CD4-positive, alpha-beta memory T cell (primary cell): ENCODE results near the gene PPFIA4. TPM values are rescaled to one million over a fixed set of nuclear protein-coding genes. Genes with fewer than 3 reads are reported as not detected.
A peak's percentile ranks its signal among the peaks of the same experiment; 100 is the strongest.

Experiments used
- CTCF ChIA-PET: fragments of 350-600 bp; sonication (Branson Sonifier 250); formaldehyde crosslinking; loops from one replicate; lab custom pipeline; 2021; ENCODE audit warnings: inconsistent platforms; ENCODE audit not compliant: partially characterized antibody; lab: Charles Lee
- POLR2A ChIA-PET: fragments of 350-600 bp; sonication (Branson Sonifier 250); formaldehyde crosslinking; loops from one replicate; lab custom pipeline; 2021; ENCODE audit not compliant: partially characterized antibody; lab: Charles Lee
- DNase-seq, 5 donors: peaks; one replicate each; pipeline versions ENCODE4 v3.0.0 to v3.0.0-alpha.2; 2020 to 2022; ENCODE audit warnings: mixed read lengths in 1 of 5
- H3K27ac ChIP-seq: one replicate; pipeline ENCODE4 v1.7.0; 2013; ENCODE audit warnings: low read depth, low read length
- H3K27me3 ChIP-seq: 2 replicates; pipeline ENCODE4 v1.7.0; 2013; ENCODE audit warnings: mild to moderate bottlenecking, low read length, moderate library complexity; ENCODE audit not compliant: insufficient read depth
- H3K36me3 ChIP-seq: 2 replicates; pipeline ENCODE4 v1.7.0; 2013; ENCODE audit warnings: mild to moderate bottlenecking, low read length, moderate library complexity; ENCODE audit not compliant: insufficient read depth
- H3K4me1 ChIP-seq: 2 replicates; pipeline ENCODE4 v1.7.0; 2013; ENCODE audit warnings: mild to moderate bottlenecking, low read length, moderate library complexity; ENCODE audit not compliant: insufficient read depth
- H3K4me3 ChIP-seq, 2 donors: one replicate each; pipeline ENCODE4 v1.7.0; 2013; ENCODE audit warnings: low read length in 2 of 2, mild to moderate bottlenecking in 1 of 2
- H3K9me3 ChIP-seq, 2 donors: one replicate each; pipeline ENCODE4 v1.7.0; 2013; ENCODE audit warnings: low read length in 2 of 2, control low read depth in 1 of 2; ENCODE audit not compliant: control insufficient read depth in 1 of 2
- H3K27ac Mint-ChIP-seq, 7 donors: one replicate each; pipeline ENCODE4 v1.8.0; 2020 to 2021; ENCODE audit warnings: mixed read lengths in 7 of 7, mild to moderate bottlenecking in 6 of 7, inconsistent platforms in 3 of 7, moderate library complexity in 3 of 7
- H3K27me3 Mint-ChIP-seq, 2 donors: one replicate each; pipeline ENCODE4 v1.8.0; 2020 to 2021; ENCODE audit warnings: mixed read lengths in 2 of 2
- H3K36me3 Mint-ChIP-seq, 2 donors: one replicate each; pipeline ENCODE4 v1.8.0; 2020 to 2021; ENCODE audit warnings: mixed read lengths in 2 of 2, inconsistent platforms in 1 of 2, mild to moderate bottlenecking in 1 of 2
- H3K4me1 Mint-ChIP-seq, 4 donors: one replicate each; pipeline ENCODE4 v1.8.0; 2020 to 2021; ENCODE audit warnings: mixed read lengths in 4 of 4, mild to moderate bottlenecking in 1 of 4
- H3K4me3 Mint-ChIP-seq, 8 donors: one replicate each; pipeline ENCODE4 v1.8.0; 2020 to 2021; ENCODE audit warnings: mixed read lengths in 8 of 8, mild to moderate bottlenecking in 7 of 8, moderate library complexity in 6 of 8, inconsistent platforms in 3 of 8
- H3K9me3 Mint-ChIP-seq, 8 donors: one replicate each; pipeline ENCODE4 v1.8.0; 2020 to 2021; ENCODE audit warnings: mixed read lengths in 8 of 8, mild to moderate bottlenecking in 5 of 8, inconsistent platforms in 3 of 8, moderate library complexity in 1 of 8
- intact Hi-C: fragments of 100-400 bp; cut with micrococcal nuclease; formaldehyde crosslinking; loops from one replicate; pipeline ENCODE4 v1.15.1; 2023
- polyA plus RNA-seq, 2 donors: library from polyadenylated mRNA; unstranded; fragments of 300-500 nt; fragmentation: Illumina TruSeq; gene quantifications; one replicate each; pipeline ENCODE4 v1.2.3, GENCODE V29; 2021
- total RNA-seq, 2 experiments: library from RNA; stranded (reverse); gene quantifications; one replicate each; pipeline ENCODE4 v1.2.3, GENCODE V29; 2021

The PPFIA4 gene
- total and polyA plus RNA-seq, 4 experiments from 2014 or later: 1.4 to 1.5 TPM; not detected in 2

GRCh38 chr1:203052601-203053000, 26.3 kb downstream of the PPFIA4 start:
- Mint-ChIP-seq H3K4me3 (no peak overlapping the region), H3K36me3 (no peaks in the 10 kb centered on the region), H3K4me1 (no peaks in the 10 kb centered on the region), H3K27ac (no peak overlapping the region), H3K9me3 (peaks cover 0 to 2% (median 0%) of the 10 kb centered on the region in 8 donors), H3K27me3 (peaks cover 8 to 26% of the 10 kb centered on the region in 2 donors)
- no peak for DNase-seq
- Histone ChIP-seq H3K4me1 (no peaks in the 10 kb centered on the region), H3K27me3 (no peaks in the 10 kb centered on the region), H3K36me3 (no peaks in the 10 kb centered on the region), H3K4me3 (no peak overlapping the region), H3K9me3 (no peaks in the 10 kb centered on the region), H3K27ac (no peak overlapping the region)
- ChIA-PET POLR2A (no interaction called here), CTCF (interaction anchor here (0.7 kb wide), 2 partner anchors 10 to 95 kb away, joined by 3 read pairs; no protein-coding TSS in a partner anchor)
- intact Hi-C loops: no loop called here

GRCh38 chr1:203054184-203054583, 27.9 kb downstream of the PPFIA4 start:
- Mint-ChIP-seq H3K4me1 (no peaks in the 10 kb centered on the region), H3K27me3 (peaks cover 11 to 25% of the 10 kb centered on the region in 2 donors), H3K36me3 (no peaks in the 10 kb centered on the region), H3K27ac (no peak overlapping the region), H3K4me3 (no peak overlapping the region), H3K9me3 (peaks cover 0 to 2% (median 0%) of the 10 kb centered on the region in 8 donors)
- intact Hi-C loops: no loop called here
- no peak overlapping the region for H3K4me3 ChIP-seq
- ChIA-PET POLR2A (no interaction called here), CTCF (interaction anchor here (0.9 to 1.5 kb wide), 3 partner anchors 12 to 15 kb away, joined by 3 to 7 read pairs (median 5); no protein-coding TSS in a partner anchor)
- H3K36me3 ChIP-seq: no peaks in the 10 kb centered on the region
- H3K4me1 ChIP-seq: no peaks in the 10 kb centered on the region
- DNase-seq: no peak
- no peaks in the 10 kb centered on the region for H3K27me3 ChIP-seq
- H3K27ac ChIP-seq: no peak overlapping the region
- H3K9me3 ChIP-seq: no peaks in the 10 kb centered on the region

- Histone ChIP-seq H3K36me3 (no peaks in the 10 kb centered on the region), H3K27me3 (no peaks in the 10 kb centered on the region), H3K4me1 (no peaks in the 10 kb centered on the region), H3K27ac (no peak overlapping the region), H3K9me3 (no peaks in the 10 kb centered on the region), H3K4me3 (no peak overlapping the region)
- ChIA-PET CTCF (interaction anchor here (0.9 to 4.8 kb wide), 4 partner anchors 11 to 16 kb away, joined by 3 to 18 read pairs (median 6); no protein-coding TSS in a partner anchor), POLR2A (no interaction called here)
- H3K9me3 Mint-ChIP-seq: peaks cover 0 to 2% (median 0%) of the 10 kb centered on the region in 8 donors
- no peaks in the 10 kb centered on the region for H3K36me3 Mint-ChIP-seq
- peaks cover 11 to 26% of the 10 kb centered on the region in 2 donors for H3K27me3 Mint-ChIP-seq
- no peak overlapping the region for H3K27ac Mint-ChIP-seq
- no peaks in the 10 kb centered on the region for H3K4me1 Mint-ChIP-seq
- intact Hi-C loops: no loop called here
- H3K4me3 Mint-ChIP-seq: no peak overlapping the region
- DNase-seq: no peak
Observed at GRCh38 chr1:203054642-203055041, 28.4 kb downstream of the PPFIA4 start.

- no peak for DNase-seq
- Histone ChIP-seq H3K4me3 (no peak overlapping the region), H3K9me3 (no peaks in the 10 kb centered on the region), H3K27me3 (no peaks in the 10 kb centered on the region), H3K4me1 (no peaks in the 10 kb centered on the region), H3K27ac (no peak overlapping the region), H3K36me3 (no peaks in the 10 kb centered on the region)
- Mint-ChIP-seq H3K27ac (peak overlapping the region in 1 of 7 donors; percentile 61), H3K27me3 (peaks cover 11 to 30% of the 10 kb centered on the region in 2 donors), H3K4me1 (no peaks in the 10 kb centered on the region), H3K4me3 (no peak overlapping the region), H3K36me3 (no peaks in the 10 kb centered on the region), H3K9me3 (peaks cover 0 to 2% (median 0%) of the 10 kb centered on the region in 8 donors)
- intact Hi-C loops: no loop called here
- ChIA-PET CTCF (interaction anchor here (0.5 to 4.8 kb wide), 3 partner anchors 11 to 1344 kb away, joined by 3 to 18 read pairs (median 3); no protein-coding TSS in a partner anchor), POLR2A (no interaction called here)
Observed at GRCh38 chr1:203055161-203055799, 29.0 kb downstream of the PPFIA4 start.

DNA sequence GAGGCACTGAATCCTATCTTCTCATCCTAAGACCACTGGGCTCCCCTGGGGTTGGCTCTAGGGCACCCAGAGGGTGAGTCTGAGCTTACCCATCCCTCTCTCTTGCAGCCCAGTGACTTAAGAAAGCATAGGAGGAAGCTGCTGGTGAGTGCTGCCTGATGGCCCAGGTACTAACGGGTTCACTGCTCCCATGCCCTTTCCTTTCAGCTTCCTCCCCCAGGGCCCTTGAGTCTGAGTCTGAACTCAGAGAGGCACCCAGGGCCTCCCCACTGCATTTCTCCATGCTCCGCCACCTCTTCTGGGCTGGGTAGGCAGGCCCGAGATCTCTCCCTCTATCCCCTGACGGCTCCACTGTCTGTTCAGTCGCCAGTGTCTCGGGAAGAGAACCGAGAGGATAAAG, 29.7 kb downstream of the PPFIA4 start:
- CTCF ChIA-PET: interaction anchor here (0.6 to 4.8 kb wide), 2 partner anchors 16 to 160 kb away, joined by 5 to 18 read pairs; no protein-coding TSS in a partner anchor
- Mint-ChIP-seq H3K27ac (peak overlapping the region in 1 of 7 donors; percentile 51), H3K9me3 (peaks cover 0 to 2% (median 0%) of the 10 kb centered on the region in 8 donors), H3K4me1 (no peaks in the 10 kb centered on the region), H3K27me3 (peaks cover 14 to 26% of the 10 kb centered on the region in 2 donors), H3K4me3 (no peak overlapping the region), H3K36me3 (no peaks in the 10 kb centered on the region)
- intact Hi-C loops: no loop called here
- Histone ChIP-seq H3K4me1 (no peaks in the 10 kb centered on the region), H3K36me3 (no peaks in the 10 kb centered on the region), H3K27me3 (no peaks in the 10 kb centered on the region), H3K9me3 (no peaks in the 10 kb centered on the region), H3K4me3 (no peak overlapping the region), H3K27ac (no peak overlapping the region)
- DNase-seq: no peak
- POLR2A ChIA-PET: no interaction called here

DNA sequence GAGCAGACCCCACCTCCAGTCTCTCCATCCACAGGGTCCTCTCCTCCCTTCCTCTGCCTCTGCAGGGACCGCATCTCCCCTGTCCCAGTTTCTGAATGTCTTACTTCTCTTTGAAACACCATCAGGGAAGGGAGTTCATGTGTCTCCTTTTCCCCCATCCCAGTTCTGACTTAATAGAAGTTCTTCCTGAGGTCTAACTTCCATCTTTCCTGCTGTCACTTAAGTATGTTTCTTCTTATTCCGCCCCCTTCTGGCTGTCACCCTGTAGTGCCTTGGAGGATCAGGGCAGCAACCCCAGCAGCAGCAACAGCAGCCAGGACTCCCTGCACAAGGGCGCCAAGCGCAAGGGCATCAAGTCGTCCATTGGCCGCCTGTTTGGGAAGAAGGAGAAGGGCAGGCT, 30.2 kb downstream of the PPFIA4 start:
- Histone ChIP-seq H3K36me3 (no peaks in the 10 kb centered on the region), H3K4me3 (no peak overlapping the region), H3K27me3 (no peaks in the 10 kb centered on the region), H3K9me3 (no peaks in the 10 kb centered on the region), H3K27ac (no peak overlapping the region), H3K4me1 (no peaks in the 10 kb centered on the region)
- Mint-ChIP-seq H3K27me3 (peaks cover 11 to 21% of the 10 kb centered on the region in 2 donors), H3K4me1 (no peaks in the 10 kb centered on the region), H3K4me3 (no peak overlapping the region), H3K36me3 (no peaks in the 10 kb centered on the region), H3K9me3 (peaks cover 0 to 2% (median 0%) of the 10 kb centered on the region in 8 donors), H3K27ac (no peak overlapping the region)
- intact Hi-C loops: no loop called here
- no peak for DNase-seq
- CTCF ChIA-PET: interaction anchor here (0.6 to 4.8 kb wide), 2 partner anchors 17 to 159 kb away, joined by 5 to 18 read pairs; no protein-coding TSS in a partner anchor
- POLR2A ChIA-PET: no interaction called here

DNA sequence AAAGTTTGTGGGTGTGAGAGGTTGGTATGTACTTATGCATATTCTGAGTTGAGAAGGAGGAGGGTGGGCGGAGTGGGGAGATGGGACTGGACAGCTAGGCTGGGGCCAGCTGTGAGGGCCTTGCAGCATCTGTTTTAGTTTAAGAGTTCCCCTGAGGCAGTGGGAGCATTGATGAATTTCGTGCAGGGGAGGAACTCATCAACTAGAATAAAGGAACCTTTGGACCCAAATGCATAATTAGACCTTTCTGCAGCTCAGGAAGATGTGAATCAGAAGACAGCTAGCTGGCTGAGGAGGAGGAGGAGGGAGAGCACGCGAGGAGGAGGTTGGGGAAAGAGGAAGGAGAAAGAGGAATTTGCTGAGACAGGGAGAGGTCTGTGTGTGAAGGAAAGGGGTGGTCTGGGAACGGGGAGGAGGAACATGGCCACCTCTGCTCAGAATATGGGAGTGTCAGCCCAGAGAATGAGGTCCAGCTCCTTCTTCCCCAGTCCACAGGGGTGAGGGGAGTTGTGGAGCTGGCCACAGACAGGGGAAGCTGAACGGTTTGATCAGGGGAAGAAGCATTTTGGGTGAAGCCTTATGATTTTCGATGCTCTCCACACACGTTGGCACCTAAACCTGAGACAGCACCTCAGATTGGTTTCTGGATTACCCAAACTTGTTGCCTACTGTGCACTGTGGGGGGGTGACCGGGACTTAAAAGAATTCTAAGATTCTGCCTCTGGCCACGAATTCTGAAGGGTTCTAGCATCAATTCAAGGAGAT, 31.8 kb downstream of the PPFIA4 start:
- CTCF ChIA-PET: interaction anchor here (0.6 to 4.8 kb wide), 2 partner anchors 18 to 280 kb away, joined by 3 to 18 read pairs; no protein-coding TSS in a partner anchor
- no peak overlapping the region for H3K27ac ChIP-seq
- Mint-ChIP-seq H3K27me3 (peaks cover 11 to 12% of the 10 kb centered on the region in 2 donors), H3K27ac (peak overlapping the region in 1 of 7 donors; percentile 17), H3K4me1 (no peaks in the 10 kb centered on the region), H3K36me3 (no peaks in the 10 kb centered on the region), H3K9me3 (no peaks in the 10 kb centered on the region), H3K4me3 (no peak overlapping the region)
- POLR2A ChIA-PET: no interaction called here
- no peaks in the 10 kb centered on the region for H3K9me3 ChIP-seq
- no peaks in the 10 kb centered on the region for H3K36me3 ChIP-seq
- no peaks in the 10 kb centered on the region for H3K27me3 ChIP-seq
- DNase-seq: no peak
- H3K4me3 ChIP-seq: no peak overlapping the region
- intact Hi-C loops: no loop called here
- H3K4me1 ChIP-seq: no peaks in the 10 kb centered on the region
